ENCODE data around the gene EEFSEC. TPM values are rescaled to one million over a fixed set of nuclear protein-coding genes. Genes with fewer than 3 reads are reported as not detected.

The EEFSEC gene
- total and polyA plus RNA-seq, 12 donors = 5.5 to 15.6 (median 10.4) TPM

GRCh38 chr3:128360705-128361271 is 207.5 kb downstream of the EEFSEC start:
- H3K27ac ChIP-seq = no peak overlapping the region
- TF ChIP-seq CTCF (IDR thresholded peaks at IDR 0.05) = no peak
- WGBS, 4 donors = 77 to 82% (median 80%) methylated on average over 5 to 6 of the region's 6 CpGs
- H3K27me3 ChIP-seq = no peaks in the 10 kb centered on the region
- no peaks in the 10 kb centered on the region for H3K9me3 ChIP-seq (replicated peaks in 1 of 3)
- peaks cover 0 to 6% of the 10 kb centered on the region in 2 donors for H3K36me3 ChIP-seq (replicated peaks in 1 of 2)
- no peak overlapping the region for H3K4me3 ChIP-seq
- DNase-seq = no peak
- intact Hi-C loops (cut with DNase I) = no loop called here
- peaks cover 8 to 12% of the 10 kb centered on the region in 2 donors for H3K4me1 ChIP-seq (replicated peaks in 1 of 2)

GRCh38 chr3:128362026-128362965 is 209.0 kb downstream of the EEFSEC start:
- peaks cover 0 to 6% of the 10 kb centered on the region in 2 donors for H3K36me3 ChIP-seq (replicated peaks in 1 of 2)
- H3K9me3 ChIP-seq (replicated peaks in 1 of 3) = no peaks in the 10 kb centered on the region
- H3K27ac ChIP-seq = no peak overlapping the region
- intact Hi-C loops (cut with DNase I) = no loop called here
- H3K4me3 ChIP-seq = no peak overlapping the region
- H3K4me1 ChIP-seq (replicated peaks in 1 of 2) = peaks cover 8 to 12% of the 10 kb centered on the region in 2 donors
- no peaks in the 10 kb centered on the region for H3K27me3 ChIP-seq
- 53 to 77% (median 70%) methylated on average over 9 to 16 of the region's 16 CpGs for WGBS, 4 donors
- DNase-seq = peak in 4 of 7 donors; percentile 42 to 67 (median 56)
- TF ChIP-seq CTCF (IDR thresholded peaks at IDR 0.05) (no peak), POLR2A (IDR thresholded peaks at IDR 0.05) (no peak)

- H3K4me1 ChIP-seq (replicated peaks in 1 of 2) = peaks cover 8 to 12% of the 10 kb centered on the region in 2 donors
- H3K4me3 ChIP-seq = no peak overlapping the region
- intact Hi-C loops (cut with DNase I) = no loop called here
- no peaks in the 10 kb centered on the region for H3K9me3 ChIP-seq (replicated peaks in 1 of 3)
- no peaks in the 10 kb centered on the region for H3K27me3 ChIP-seq
- WGBS, 4 donors = 94 to 100% (median 96%) methylated on average over 4 to 6 of the region's 6 CpGs
- TF ChIP-seq CTCF (IDR thresholded peaks at IDR 0.05) = no peak
- TF ChIP-seq POLR2A (IDR thresholded peaks at IDR 0.05) = no peak
- DNase-seq = no peak
- no peak overlapping the region for H3K27ac ChIP-seq
- no peaks in the 10 kb centered on the region for H3K36me3 ChIP-seq (replicated peaks in 1 of 2)
Measured at GRCh38 chr3:128364291-128364690, 211.0 kb downstream of the EEFSEC start.

- Histone ChIP-seq H3K27ac (no peak overlapping the region), H3K4me3 (no peak overlapping the region), H3K27me3 (no peaks in the 10 kb centered on the region), H3K36me3 (replicated peaks in 1 of 2) (no peaks in the 10 kb centered on the region), H3K9me3 (replicated peaks in 1 of 3) (no peaks in the 10 kb centered on the region), H3K4me1 (replicated peaks in 1 of 2) (peaks cover 8 to 12% of the 10 kb centered on the region in 2 donors)
- no peak for TF ChIP-seq POLR2A (IDR thresholded peaks at IDR 0.05)
- TF ChIP-seq CTCF (IDR thresholded peaks at IDR 0.05) = no peak
- WGBS, 4 donors = 83 to 100% (median 96%) methylated on average over 2 to 7 of the region's 7 CpGs
- intact Hi-C loops (cut with DNase I) = no loop called here
- DNase-seq = no peak
Measured at GRCh38 chr3:128364808-128365360, 211.6 kb downstream of the EEFSEC start.

All from adrenal gland (tissue), 12 donors.